Fibroblast of villous mesenchyme (primary cell): ENCODE results near the gene PSMA8. TPM values are rescaled to one million over a fixed set of nuclear protein-coding genes. Genes with fewer than 3 reads are reported as not detected.

ENCODE experiments used
- DNase-seq: peaks from one replicate; pipeline ENCODE4 v3.0.0-alpha.2; 2010; ENCODE audit warnings: low read depth
- H3K4me3 ChIP-seq: 2 replicates; pipeline ENCODE4 v1.5.1; 2011; ENCODE audit warnings: low read depth, mild to moderate bottlenecking, low read length
- total RNA-seq: library from RNA; depleted of rRNA; stranded (reverse); fragments of >200 nt; gene quantifications from 2 replicates; pipeline ENCODE4 v1.2.3, GENCODE V29; 2012
- TF ChIP-seq, protein P1 (sequence below): IDR thresholded peaks from 2 replicates; pipeline ENCODE4 v1.5.1; 2012; ENCODE audit warnings: low read depth, mild to moderate bottlenecking, low read length; ENCODE audit not compliant: insufficient read depth

The PSMA8 gene
- total RNA-seq, 1 donor, result not detected

GRCh38 chr18:26175481-26175880 lies 41.8 kb downstream of the PSMA8 start:
- TF ChIP-seq, protein P1, sequence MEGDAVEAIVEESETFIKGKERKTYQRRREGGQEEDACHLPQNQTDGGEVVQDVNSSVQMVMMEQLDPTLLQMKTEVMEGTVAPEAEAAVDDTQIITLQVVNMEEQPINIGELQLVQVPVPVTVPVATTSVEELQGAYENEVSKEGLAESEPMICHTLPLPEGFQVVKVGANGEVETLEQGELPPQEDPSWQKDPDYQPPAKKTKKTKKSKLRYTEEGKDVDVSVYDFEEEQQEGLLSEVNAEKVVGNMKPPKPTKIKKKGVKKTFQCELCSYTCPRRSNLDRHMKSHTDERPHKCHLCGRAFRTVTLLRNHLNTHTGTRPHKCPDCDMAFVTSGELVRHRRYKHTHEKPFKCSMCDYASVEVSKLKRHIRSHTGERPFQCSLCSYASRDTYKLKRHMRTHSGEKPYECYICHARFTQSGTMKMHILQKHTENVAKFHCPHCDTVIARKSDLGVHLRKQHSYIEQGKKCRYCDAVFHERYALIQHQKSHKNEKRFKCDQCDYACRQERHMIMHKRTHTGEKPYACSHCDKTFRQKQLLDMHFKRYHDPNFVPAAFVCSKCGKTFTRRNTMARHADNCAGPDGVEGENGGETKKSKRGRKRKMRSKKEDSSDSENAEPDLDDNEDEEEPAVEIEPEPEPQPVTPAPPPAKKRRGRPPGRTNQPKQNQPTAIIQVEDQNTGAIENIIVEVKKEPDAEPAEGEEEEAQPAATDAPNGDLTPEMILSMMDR, result no peak
- no peak overlapping the region for H3K4me3 ChIP-seq
- no peak for DNase-seq

- DNase-seq, result no peak
- TF ChIP-seq, protein P1, result no peak
- H3K4me3 ChIP-seq, result no peak overlapping the region
These were observed 42.5 kb downstream of the PSMA8 start for GRCh38 chr18:26176134-26176533.

DNA sequence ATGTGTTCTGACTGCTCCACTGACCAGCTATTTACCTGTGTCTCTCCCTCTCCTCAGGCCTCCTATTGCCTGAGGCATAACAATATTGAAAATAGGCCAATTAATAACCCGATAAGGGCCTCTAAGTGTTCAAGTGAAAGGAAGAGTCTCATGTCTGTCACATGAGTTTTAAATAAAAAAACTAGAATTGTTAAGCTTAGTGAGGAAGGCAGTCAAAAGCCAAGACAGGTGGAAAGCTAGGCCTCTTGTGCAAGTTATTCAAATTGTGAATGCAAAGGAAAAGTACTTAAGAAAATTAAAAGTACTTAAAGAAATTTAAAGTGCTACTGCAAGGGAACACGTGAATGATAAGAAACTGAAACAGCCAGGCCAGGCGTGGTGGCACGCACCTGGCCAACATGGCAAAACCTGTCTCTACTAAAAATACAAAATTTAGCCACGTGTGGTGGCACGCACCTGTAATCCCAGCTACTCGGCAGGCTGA lies 47.7 kb downstream of the PSMA8 start:
- DNase-seq, result no peak
- H3K4me3 ChIP-seq, result no peak overlapping the region
- TF ChIP-seq, protein P1, result no peak

- DNase-seq, result peak; percentile 33
- TF ChIP-seq, protein P1, result no peak
- H3K4me3 ChIP-seq, result no peak overlapping the region
These were observed 49.9 kb downstream of the PSMA8 start for GRCh38 chr18:26183395-26184112.

GRCh38 chr18:26185267-26185666 lies 51.6 kb downstream of the PSMA8 start:
- H3K4me3 ChIP-seq, result no peak overlapping the region
- DNase-seq, result no peak
- TF ChIP-seq, protein P1, result no peak

DNA sequence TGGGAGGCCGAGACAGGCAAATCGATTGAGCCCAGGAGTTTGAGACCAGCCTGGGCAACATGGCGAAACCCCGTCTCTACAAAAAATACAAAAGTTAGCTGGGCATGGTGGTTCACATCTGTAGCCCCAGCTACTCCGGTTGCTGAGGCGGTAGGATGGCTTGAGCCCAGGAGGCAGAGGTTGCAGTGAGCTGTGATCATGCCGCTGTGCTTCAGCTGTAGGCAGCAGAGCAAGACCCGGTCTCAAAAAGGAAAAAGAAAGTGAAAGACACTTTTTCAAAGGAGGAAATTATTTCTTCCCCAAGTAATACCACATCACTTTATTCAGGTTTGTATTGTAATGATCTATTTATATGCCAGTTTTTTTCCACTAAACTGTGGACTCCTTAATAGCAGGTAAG lies 56.8 kb downstream of the PSMA8 start:
- TF ChIP-seq, protein P1, result no peak

GRCh38 chr18:26192233-26192632 lies 58.6 kb downstream of the PSMA8 start:
- no peak for DNase-seq
- TF ChIP-seq, protein P1, result no peak
- no peak overlapping the region for H3K4me3 ChIP-seq

More for the DNA sequence above, 56.8 kb downstream of the PSMA8 start:
- DNase-seq, result no peak
- H3K4me3 ChIP-seq, result no peak overlapping the region
